HFFc6 (cell line): ENCODE measurements around the gene KLF6. TPM values are rescaled to one million over a fixed set of nuclear protein-coding genes. Genes with fewer than 3 reads are reported as not detected.

Source experiments
- DNase-seq: peaks from one replicate; pipeline ENCODE4 v3.0.0-alpha.2; 2018
- H3K27ac Mint-ChIP-seq: 2 replicates; pipeline ENCODE4 v1.8.0; 2020; ENCODE audit warnings: mild to moderate bottlenecking, mixed read lengths
- H3K27me3 Mint-ChIP-seq: 2 replicates; pipeline ENCODE4 v1.8.0; 2021; ENCODE audit warnings: mild to moderate bottlenecking, moderate library complexity, mixed read lengths; ENCODE audit not compliant: insufficient read depth
- H3K36me3 Mint-ChIP-seq: 2 replicates; pipeline ENCODE4 v1.8.0; 2021; ENCODE audit warnings: low read depth, mixed read lengths
- H3K4me1 Mint-ChIP-seq: 2 replicates; pipeline ENCODE4 v1.8.0; 2020; ENCODE audit warnings: low read depth, mixed read lengths
- H3K4me3 Mint-ChIP-seq: 2 replicates; pipeline ENCODE4 v1.8.0; 2020; ENCODE audit warnings: mild to moderate bottlenecking, moderate library complexity, mixed read lengths
- H3K9me3 Mint-ChIP-seq: 2 replicates; pipeline ENCODE4 v1.8.0; 2020; ENCODE audit warnings: mild to moderate bottlenecking, mixed read lengths
- CTCF ChIP-seq: fragments of 200-600 bp; sonication (generic); IDR thresholded peaks from 2 replicates; pipeline ENCODE4 v1.5.0; 2021; ENCODE audit warnings: antibody characterized with exemption, mild to moderate bottlenecking
- total RNA-seq, 6 experiments: library from RNA; stranded (reverse); fragmentation: NEBNext Ultra II Directional; extraction: Animal tissue kit (Norgen Biotek cat#: 25700); gene quantifications; 2 replicates in 1 of 6; 3 replicates in 5 of 6; pipeline ENCODE4 v1.2.3, GENCODE V29; 2021

The KLF6 gene
- total RNA-seq, 6 experiments from 2014 or later: 114 to 154 (median 142) TPM

- DNase-seq: no peak
- H3K27ac Mint-ChIP-seq: no peak overlapping the region
- TF ChIP-seq CTCF: no peak
- H3K4me1 Mint-ChIP-seq: peaks cover 75% of the 10 kb centered on the region
- peaks cover 4% of the 10 kb centered on the region; the same call in 1 of the 2 replicates for H3K36me3 Mint-ChIP-seq
- no peak overlapping the region for H3K4me3 Mint-ChIP-seq
- H3K27me3 Mint-ChIP-seq: no peaks in the 10 kb centered on the region; the same call in none of the 2 replicates
- no peaks in the 10 kb centered on the region for H3K9me3 Mint-ChIP-seq
These were observed 25.6 kb downstream of the KLF6 start for GRCh38 chr10:3759397-3759796.

- H3K27me3 Mint-ChIP-seq: no peaks in the 10 kb centered on the region; the same call in none of the 2 replicates
- H3K27ac Mint-ChIP-seq: no peak overlapping the region
- H3K4me3 Mint-ChIP-seq: no peak overlapping the region
- H3K36me3 Mint-ChIP-seq: peaks cover 4% of the 10 kb centered on the region; the same call in 1 of the 2 replicates
- no peak for DNase-seq
- H3K9me3 Mint-ChIP-seq: no peaks in the 10 kb centered on the region
- TF ChIP-seq CTCF: no peak
- H3K4me1 Mint-ChIP-seq: peaks cover 69% of the 10 kb centered on the region
These were observed 26.5 kb downstream of the KLF6 start for GRCh38 chr10:3758491-3758970.

GRCh38 chr10:3757638-3758490 lies 27.1 kb downstream of the KLF6 start:
- Mint-ChIP-seq H3K36me3 (peaks cover 4% of the 10 kb centered on the region; the same call in 1 of the 2 replicates), H3K9me3 (no peaks in the 10 kb centered on the region), H3K4me1 (peaks cover 63% of the 10 kb centered on the region), H3K4me3 (no peak overlapping the region), H3K27me3 (no peaks in the 10 kb centered on the region; the same call in none of the 2 replicates), H3K27ac (no peak overlapping the region; the same call in 1 of the 2 replicates)
- no peak for TF ChIP-seq CTCF
- no peak for DNase-seq

GRCh38 chr10:3757250-3757637 lies 27.8 kb downstream of the KLF6 start:
- H3K27ac Mint-ChIP-seq: no peak overlapping the region
- H3K27me3 Mint-ChIP-seq: no peaks in the 10 kb centered on the region; the same call in none of the 2 replicates
- H3K4me1 Mint-ChIP-seq: peaks cover 56% of the 10 kb centered on the region
- no peak for DNase-seq
- H3K9me3 Mint-ChIP-seq: no peaks in the 10 kb centered on the region
- TF ChIP-seq CTCF: no peak
- H3K4me3 Mint-ChIP-seq: no peak overlapping the region
- peaks cover 4% of the 10 kb centered on the region; the same call in 1 of the 2 replicates for H3K36me3 Mint-ChIP-seq

GRCh38 chr10:3756360-3756740 lies 28.7 kb downstream of the KLF6 start:
- H3K27me3 Mint-ChIP-seq: no peaks in the 10 kb centered on the region; the same call in none of the 2 replicates
- no peak for TF ChIP-seq CTCF
- H3K4me3 Mint-ChIP-seq: no peak overlapping the region
- peaks cover 4% of the 10 kb centered on the region; the same call in 1 of the 2 replicates for H3K36me3 Mint-ChIP-seq
- no peaks in the 10 kb centered on the region for H3K9me3 Mint-ChIP-seq
- H3K4me1 Mint-ChIP-seq: peaks cover 47% of the 10 kb centered on the region
- H3K27ac Mint-ChIP-seq: no peak overlapping the region
- no peak for DNase-seq
